Cardiac septum (tissue), 1 donor: ENCODE measurements around the gene F11R. TPM values are rescaled to one million over a fixed set of nuclear protein-coding genes. Genes with fewer than 3 reads are reported as not detected.
"Not testable (repeated sequence)": the region's sequence is repeated elsewhere in the genome, so short reads cannot be mapped to it uniquely, and the experiment has no call there.

ENCODE experiments used
- DNase-seq: peaks from one replicate; pipeline ENCODE4 v3.0.0-alpha.2; 2020; ENCODE audit warnings: low spot score
- intact Hi-C: fragments of 100-400 bp; cut with DNase I; formaldehyde crosslinking; loops from one replicate; pipeline ENCODE4 v1.14.0; 2022
- long read RNA-seq: library from polyadenylated mRNA; unstranded; transcript quantifications from one replicate; pipeline ENCODE4 v2.0.0, GENCODE V29; 2021
- total RNA-seq: library from RNA; stranded (reverse); fragmentation: NEBNext Ultra II Directional; extraction: Animal tissue kit (Norgen Biotek cat#: 25700); gene quantifications from one replicate; pipeline ENCODE4 v1.2.1, GENCODE V29; 2021
- donor health status: DM: no; HTN: no; CAD: no.

Gene F11R
- 10.3 TPM for total RNA-seq
- long read RNA-seq, partial matches to known transcripts, result 0 of 5 reads
- long read RNA-seq, other reads (novel, unspliced or antisense), result 5 of 5 reads

DNA sequence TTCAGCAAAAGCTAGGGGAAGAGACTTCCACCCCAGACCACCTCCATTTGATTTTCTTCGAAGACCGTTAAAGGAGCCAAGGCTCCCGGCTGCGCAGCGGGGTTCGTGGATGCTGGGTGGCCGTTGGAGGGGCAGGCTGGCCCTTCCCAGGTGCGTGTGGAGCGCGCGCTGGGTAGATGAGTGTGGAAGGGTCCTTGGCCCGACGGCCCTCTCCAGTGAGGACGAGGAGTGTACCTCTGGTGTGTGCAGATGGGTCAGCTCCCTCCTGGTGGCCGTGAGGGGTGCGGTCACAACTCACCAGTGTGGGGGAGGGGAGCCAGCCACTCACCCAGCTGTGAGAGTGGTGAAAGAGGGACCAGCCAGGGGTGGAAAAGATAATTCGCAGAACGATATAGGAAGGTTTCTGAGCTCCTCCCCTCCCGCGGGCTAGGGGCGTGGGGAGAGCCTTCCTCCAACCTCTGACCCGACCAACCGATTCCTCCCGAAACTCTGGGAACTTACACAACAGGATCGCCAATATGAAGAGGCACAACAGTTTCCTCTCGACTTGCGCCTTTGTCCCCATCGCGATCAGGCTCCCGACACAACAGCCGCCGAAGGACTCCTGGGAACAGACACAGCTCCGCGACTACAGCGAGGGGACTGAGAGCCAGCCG, at the start of gene F11R:
TSS of gene F11R (minus strand) at position 644 of the 656 bp plus-strand sequence. CDS start at position 565, 79 bp downstream.
- intact Hi-C loops, result loop anchor here (2.0 kb wide), 1 partner anchor 24 kb away; no protein-coding TSS in a partner anchor
- DNase-seq, result peak; percentile 79

DNA sequence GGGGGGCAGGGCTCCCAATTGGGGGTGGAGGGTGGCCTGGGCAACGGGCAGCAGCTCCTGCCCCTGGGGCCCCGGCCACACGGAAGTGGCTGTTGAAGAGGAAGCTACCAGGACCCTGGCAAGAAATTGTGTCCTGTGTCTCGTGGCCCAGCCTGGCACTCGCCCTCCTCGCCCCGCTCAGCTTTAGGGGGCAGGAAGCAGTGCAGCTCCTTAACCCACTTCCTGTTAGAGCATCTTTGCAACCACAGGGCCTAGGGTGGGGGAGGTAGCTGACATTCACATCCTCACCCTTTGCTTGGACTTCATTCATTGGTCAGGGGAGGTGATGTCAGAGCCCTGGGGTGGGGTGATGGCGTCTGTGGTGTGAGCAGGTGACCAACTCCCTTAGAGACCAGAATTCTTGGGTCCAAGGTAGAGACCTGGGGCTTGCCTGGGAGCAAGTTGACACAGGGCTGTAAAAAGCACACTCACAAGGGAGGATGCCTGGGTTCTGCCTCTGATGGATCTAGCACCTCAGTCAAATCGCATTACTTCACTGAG, 48.8 kb upstream of the F11R start, which contains the start of gene ARHGAP30:
TSS of gene ARHGAP30 (minus strand) at position 161 of the 540 bp plus-strand sequence. CDS start 267 bp downstream, outside the sequence.
- intact Hi-C loops, result no loop called here

DNA sequence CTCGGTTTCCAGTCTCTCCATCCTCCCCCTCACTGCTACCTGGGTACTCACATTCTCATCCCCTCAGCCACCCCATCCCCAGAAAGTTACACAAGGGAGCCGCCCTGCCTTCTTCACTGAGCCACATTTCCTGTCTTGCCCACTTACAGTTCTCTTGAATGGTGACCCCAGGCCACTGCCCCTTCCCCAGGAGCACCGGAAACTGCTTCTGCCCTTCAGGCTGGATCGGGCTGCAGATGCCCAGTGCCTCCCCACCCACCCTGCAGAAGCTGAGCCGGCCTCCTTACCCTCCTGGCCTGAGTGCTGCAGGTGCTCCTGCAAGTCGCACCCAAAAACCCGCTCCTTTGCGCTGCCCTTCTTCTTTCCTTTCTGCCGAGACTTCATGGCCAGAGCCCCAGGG, 48.3 kb upstream of the F11R start:
- no peak for DNase-seq
- intact Hi-C loops, result no loop called here

More for the DNA sequence above, 48.8 kb upstream of the F11R start, which contains the start of gene ARHGAP30:
- peak; percentile 91 for DNase-seq

DNA sequence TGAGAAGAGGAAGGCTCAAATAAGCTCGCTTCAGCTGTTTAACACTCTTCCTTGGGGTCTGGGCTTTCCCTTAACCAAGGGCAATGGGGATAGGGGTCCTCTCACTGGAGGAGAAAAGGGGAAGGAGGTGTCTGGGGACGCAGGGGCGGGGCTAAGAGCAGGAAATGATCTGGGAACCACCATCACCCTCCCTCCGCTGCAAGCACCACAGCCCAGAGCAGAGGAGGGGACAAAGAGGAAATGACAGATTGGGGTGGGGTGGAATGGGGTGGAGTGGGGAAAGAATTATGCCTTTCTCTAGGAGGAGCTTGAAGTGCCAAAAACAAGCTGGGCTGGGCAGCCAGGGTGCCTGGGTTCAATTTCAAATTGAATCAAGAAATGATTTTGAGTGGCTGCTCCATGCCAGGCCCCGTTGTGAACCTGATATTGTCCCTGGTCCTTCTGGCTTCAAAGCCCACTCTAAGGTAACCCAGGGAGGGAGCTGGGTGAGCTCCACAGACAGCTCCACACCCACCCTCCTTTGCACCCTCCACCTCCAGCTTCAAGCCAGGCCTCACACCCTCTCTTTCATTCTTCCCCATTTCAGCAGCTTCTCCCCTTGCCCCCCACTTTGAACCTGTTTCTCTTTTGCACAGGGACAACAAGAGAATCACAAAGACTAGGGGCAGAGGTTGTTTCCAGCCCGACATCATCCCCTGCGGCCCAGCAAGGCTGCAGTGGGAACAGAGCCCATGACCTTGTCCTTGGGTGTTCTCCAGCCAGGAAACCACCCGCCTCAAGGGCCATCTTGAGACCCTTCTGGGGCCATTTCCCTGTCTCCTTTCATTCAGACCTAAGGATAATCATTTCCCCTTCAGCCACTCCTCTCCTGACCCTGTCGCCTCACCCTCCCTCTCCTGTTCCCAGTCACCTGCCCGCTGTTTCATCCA, 47.6 kb upstream of the F11R start:
- intact Hi-C loops, result no loop called here
- peak; percentile 89 for DNase-seq

DNA sequence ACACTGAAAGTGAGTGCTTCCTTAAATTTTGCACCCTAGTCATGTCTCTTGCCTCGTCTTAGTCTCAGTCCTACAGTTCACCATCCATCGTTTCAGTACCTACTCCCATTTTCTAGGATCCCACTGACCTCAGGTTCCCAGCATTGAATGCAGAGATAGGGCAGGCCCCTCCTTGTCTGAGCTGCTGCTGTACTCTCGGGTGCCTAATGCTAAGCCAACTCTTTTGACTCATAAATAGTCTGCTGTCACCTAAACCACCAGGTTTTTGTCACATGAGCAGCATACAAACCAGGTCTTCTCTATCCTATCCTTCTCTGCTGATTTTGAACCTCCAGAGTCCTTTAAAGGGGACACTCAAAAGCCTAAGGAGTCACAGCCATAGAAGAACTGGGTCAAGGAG, 45.7 kb upstream of the F11R start:
- intact Hi-C loops, result no loop called here
- DNase-seq, result no peak

DNA sequence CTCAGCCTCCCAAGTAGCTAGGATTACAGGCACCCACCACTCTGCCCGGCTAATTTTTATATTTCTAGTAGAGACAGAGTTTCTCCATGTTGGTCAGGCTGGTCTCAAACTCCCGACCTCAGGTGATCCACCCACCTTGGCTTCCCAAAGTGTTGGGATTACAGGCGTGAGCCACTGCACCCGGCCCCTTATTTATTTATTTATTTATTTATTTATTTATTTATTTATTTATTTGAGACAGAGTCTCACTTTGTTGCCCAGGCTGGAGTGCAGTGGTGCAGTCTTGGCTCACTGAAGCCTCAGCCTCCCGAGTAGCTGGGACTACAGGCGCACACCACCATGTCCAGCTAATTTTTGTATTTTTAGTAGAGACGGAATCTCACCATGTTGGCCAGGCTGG, 44.7 kb upstream of the F11R start:
- intact Hi-C loops, result not testable (repeated sequence)

DNA sequence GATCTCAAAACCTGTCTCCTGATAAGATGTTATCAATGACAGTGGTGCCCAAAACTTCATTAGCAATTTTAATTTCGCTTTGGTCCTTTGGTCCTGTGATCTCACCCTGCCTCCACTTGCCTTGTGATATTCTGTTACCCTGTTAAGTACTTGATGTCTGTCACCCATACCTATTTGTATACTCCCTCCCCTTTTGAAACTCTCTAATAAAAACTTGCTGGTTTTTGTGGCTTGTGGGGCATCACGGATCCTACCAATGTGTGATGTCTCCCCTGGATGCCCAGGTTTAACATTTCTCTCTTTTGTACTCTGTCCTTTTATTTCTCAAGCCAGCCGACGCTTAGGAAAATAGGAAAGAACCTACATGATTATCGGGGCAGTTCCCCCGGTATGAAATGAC, 43.0 kb upstream of the F11R start:
- intact Hi-C loops, DNase-seq: not testable (repeated sequence)

More for the DNA sequence above, 44.7 kb upstream of the F11R start:
- not testable (repeated sequence) for DNase-seq

DNA sequence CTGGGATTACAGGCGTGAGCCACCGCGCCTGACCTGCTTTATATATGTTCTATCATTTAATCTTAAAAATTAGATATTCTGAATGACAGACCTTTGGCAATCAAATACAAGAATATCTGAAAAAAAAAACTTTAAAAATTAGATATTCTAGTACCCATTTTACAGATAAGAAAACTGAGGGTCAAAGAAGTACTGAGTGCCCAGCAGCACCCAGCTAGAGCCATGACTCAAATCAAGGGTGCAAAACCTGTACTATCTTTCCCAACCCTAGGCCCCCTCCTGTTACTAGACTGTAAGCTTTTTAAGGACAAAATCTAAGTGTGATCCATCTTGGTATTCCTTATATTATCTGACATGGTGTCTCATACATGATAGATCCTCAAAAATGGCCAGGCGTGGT, 40.5 kb upstream of the F11R start:
- DNase-seq, result no peak
- intact Hi-C loops, result no loop called here

DNA sequence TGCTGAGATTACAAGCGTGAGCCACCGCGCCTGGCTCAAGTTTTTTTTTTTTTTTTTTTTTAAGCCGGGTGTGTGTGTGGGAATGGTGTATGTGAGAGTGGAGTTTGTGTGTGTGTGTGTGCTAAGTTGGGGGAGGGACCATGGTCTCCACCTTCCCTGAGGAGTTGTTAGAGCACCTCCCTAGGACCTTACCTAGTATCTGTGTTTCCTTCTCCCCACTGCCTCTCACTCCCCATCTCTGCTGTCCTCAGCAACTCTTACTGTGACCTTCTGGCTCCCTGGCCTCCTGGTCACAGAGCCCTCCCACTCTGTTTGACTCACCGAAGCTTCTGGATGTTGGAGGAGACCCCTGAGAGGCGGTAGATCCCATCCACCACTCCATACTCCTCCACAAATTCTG, 38.3 kb upstream of the F11R start:
- intact Hi-C loops, result no loop called here
- no peak for DNase-seq

DNA sequence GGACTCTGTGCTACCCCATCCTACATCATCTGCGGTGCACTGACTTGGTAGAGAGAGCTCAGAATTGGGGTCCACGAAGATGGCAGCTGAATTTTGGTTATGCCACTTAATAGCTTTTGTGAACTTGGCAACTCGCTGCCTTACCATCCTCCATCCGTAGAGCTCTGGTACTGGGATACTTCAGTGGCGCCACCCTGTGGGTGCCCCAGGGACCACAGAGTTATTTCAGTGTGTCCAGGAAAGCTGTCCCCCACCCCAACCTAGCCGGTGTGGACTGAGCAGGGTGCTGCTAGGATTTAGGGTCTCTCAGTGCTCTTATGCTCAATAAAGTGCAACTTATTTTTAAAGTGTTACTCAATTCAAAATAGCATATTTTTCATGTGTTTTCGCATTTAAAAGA, 33.9 kb upstream of the F11R start:
- intact Hi-C loops, result no loop called here
- peak; percentile 33 for DNase-seq

DNA sequence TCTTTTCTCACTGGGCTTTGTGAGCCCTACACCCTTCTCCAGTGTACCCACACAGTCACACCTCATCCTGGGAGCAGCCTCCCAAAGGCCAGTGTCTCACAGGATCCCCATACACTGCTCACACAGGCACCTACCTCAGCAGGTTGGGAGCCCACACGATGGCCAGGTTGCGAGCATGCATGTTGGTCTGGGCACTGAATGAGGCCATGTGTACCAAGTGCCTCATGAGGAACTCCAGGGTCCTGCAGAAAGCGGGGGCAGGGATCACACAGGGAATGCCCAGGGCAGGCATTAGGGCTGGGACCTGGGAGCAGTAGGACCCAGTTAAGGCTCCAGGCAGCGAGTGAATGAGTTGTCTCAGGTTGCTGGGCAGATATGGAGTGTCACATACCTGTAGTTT, 33.3 kb upstream of the F11R start:
- DNase-seq, result peak; percentile 24
- intact Hi-C loops, result no loop called here

DNA sequence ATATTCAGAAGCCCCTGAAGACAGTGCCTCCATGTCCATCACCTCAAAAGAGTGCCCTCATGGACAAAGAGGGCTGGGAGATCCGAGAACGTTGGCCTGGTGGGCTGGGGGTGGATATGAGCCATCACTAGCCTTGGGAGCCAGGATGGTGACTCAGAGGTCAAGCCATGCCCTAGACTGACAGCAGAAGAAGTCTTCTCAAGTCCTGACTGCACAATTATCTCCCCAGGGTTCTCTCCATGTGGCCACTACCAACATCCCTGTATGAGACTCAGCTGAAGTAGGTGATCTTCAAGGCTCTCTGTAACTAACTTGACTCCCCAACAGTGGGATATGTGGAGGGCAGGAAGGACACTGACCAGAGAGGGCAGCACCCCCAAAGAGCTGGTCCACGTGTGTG, 31.9 kb upstream of the F11R start:
- intact Hi-C loops, result no loop called here
- no peak for DNase-seq

DNA sequence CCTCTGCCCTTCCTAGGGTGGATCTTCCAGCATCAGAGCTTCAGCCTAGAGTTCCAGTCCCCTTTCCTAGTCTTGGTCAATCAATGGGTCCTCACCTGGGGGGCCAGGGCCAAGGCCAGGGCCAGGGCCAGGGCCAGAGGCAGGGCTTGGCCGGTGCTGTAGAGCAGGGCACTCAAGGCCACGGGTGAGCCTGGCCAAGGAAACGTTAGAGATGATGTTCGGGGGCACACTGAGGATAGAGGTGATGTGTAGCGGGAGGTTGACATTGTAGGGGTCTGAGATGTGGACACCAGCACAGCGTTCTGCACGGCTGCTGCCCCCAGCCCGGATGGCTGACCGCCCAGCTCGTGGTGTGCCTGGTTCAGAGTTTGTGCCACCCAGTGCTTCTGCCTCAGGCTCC, 30.3 kb upstream of the F11R start:
- intact Hi-C loops, result no loop called here
- no peak for DNase-seq

DNA sequence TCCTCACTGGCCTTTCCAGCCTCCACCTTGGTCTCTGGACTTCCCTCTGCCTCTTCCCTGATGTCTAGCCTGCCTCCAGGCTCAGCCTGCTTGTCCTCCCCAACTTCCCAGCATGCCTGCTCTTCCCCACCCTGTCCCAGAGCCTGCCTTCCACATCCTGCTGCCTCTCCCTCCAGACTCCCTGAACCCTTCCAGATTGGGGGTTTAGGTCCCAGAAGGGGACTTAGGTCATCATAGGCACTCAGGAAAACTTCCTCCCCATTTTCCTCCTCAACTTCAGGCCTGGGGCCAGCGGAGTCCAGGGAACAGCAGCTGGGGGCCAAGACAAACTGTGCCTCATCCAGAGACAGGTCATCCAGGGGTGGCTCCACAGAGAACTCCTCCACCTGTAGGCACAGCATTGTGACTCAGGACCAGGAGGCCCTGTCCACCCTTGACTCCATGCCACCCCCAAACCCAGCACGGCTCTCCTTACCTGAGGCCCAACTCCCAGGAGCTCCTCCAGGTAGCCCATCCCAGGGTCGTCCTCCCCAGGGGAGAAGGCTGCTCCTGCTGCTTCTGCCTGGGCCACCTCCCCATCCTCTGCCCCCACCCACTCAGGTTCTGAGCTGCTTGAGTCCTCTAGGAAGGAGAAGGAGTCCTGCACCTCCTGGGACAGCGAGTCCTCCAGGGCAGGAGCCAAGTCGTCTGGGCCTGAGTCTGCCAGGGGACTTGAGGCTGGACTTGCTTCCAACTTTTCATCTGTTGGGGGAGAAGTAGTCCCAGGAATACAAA, 28.2 kb upstream of the F11R start:
- no peak for DNase-seq
- intact Hi-C loops, result loop anchor here (5.0 to 10.0 kb wide), 2 partner anchors 48 to 54 kb away; partner anchors contain the start of gene KLHDC9

DNA sequence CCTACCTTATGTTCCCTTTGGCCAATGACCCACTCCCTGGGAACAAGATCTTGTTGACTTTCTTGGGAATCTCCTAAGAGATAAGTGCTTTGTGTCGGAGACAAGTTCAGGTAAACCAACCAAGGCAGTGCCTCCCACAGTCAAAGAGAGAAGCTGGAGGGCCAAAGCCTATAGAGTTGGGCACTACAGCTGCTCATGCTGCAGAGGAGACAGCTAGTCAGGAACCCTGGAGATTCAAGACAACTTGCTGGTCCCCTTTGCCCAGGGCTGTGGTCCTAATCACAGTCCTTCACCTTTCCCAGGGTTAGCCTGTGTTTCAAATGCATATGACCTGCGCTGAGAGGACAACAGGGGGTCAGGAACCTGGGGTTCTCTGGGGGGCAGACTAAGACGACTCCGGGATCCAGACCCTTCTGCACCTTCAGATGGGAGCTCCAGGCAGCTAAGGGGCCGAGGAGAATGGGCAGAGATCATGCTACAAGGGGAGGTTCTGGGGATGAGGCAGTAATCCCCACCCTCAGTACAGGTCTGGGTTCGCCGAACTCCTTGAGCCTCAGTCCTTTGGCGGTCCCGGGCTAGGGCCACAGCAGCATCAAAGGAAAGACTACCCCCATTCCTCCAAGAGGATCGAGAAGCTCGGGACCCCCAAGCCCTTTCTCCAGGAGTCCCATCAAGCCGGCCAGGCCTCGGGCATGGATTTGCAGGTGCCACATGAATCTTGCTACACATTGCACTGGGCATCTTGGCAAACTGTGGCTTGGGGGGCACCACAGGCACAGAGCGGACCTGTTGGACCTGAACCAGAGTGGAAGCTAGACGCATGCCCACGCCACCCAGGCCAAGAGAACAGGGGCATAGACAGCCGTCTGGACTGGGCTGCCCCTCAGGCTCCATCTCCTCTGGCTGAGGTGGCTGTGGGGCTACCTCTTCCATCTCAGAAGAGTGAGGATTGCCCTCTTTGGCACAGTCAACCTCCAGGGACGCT, 26.8 kb upstream of the F11R start:
- DNase-seq, result no peak
- intact Hi-C loops, result loop anchor here (2.0 to 10.0 kb wide), 3 partner anchors 50 to 85 kb away; partner anchors contain the start of genes DEDD and KLHDC9

DNA sequence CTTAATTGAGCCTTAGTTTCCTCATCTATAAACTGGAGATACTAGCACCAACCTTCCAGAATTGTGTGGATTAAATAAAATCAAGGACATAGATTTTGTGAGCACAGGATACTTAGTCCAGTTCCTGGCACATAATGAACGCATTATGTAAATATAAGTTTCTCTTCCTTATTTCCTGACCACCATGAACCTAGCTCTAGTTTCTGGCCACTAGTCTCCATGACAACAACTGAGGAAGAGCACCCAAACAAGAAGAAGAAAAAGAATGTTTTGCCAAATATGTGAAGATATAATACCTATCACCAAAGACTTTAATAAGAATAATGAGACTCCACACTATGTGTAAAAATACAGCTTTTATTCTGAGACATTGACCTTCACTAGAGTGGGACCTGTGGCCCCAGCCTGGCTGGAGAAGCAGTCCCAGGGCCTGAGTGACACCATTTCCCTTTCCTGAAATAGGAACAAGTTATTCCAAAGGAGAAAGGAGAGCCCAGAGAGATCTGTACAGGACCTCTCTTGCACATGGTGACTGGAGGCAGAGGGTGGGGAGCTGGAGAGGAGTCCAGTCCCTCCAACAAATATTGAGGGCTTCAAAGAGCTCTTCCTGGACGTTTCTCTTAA, 25.8 kb upstream of the F11R start:
- intact Hi-C loops, result loop anchor here (2.0 to 10.0 kb wide), 3 partner anchors 51 to 86 kb away; partner anchors contain the start of genes DEDD and KLHDC9
- DNase-seq, result no peak
